Neutrophil (primary cell): ENCODE measurements around the gene RBP7.

Experiments
- H3K27ac ChIP-seq: fragments of 200-600 bp; sonication (generic); 2 replicates; pipeline ENCODE4 v1.5.1; 2016; ENCODE audit warnings: mild to moderate bottlenecking, moderate library complexity
- H3K27me3 ChIP-seq: fragments of 200-600 bp; sonication (generic); 2 replicates; pipeline ENCODE4 v1.6.0; 2016; ENCODE audit warnings: mild to moderate bottlenecking
- H3K36me3 ChIP-seq: fragments of 200-600 bp; sonication (generic); 2 replicates; pipeline ENCODE4 v1.5.1; 2017
- H3K4me1 ChIP-seq, 2 experiments: fragments of 200-600 bp in 1 of 2; sonication (generic) in 1 of 2; 1 replicate in 1 of 2; 2 replicates in 1 of 2; pipeline versions ENCODE4 v1.5.1 to v1.6.1; 2013 to 2016; ENCODE audit warnings: low read depth in 1 of 2, low read length in 1 of 2, mild to moderate bottlenecking in 1 of 2, moderate library complexity in 1 of 2; ENCODE audit not compliant: control insufficient read depth in 1 of 2, insufficient read depth in 1 of 2
- H3K4me3 ChIP-seq, 2 experiments: fragments of 200-600 bp in 1 of 2; sonication (generic) in 1 of 2; 1 replicate in 1 of 2; 2 replicates in 1 of 2; pipeline ENCODE4 v1.5.1; 2013 to 2016; ENCODE audit warnings: low read depth in 1 of 2, low read length in 1 of 2, mild to moderate bottlenecking in 1 of 2, moderate library complexity in 1 of 2
- H3K9me3 ChIP-seq: fragments of 200-600 bp; sonication (generic); 2 replicates; pipeline ENCODE4 v1.5.1; 2016
- CTCF ChIP-seq: fragments of 200-600 bp; sonication (generic); IDR thresholded peaks from 2 replicates; pipeline ENCODE4 v1.5.1; 2016; ENCODE audit warnings: antibody characterized with exemption

Gene RBP7

GRCh38 chr1:10033359-10033845 lies 36.4 kb downstream of the RBP7 start:
- no peaks in the 10 kb centered on the region for H3K27me3 ChIP-seq
- H3K9me3 ChIP-seq, result no peaks in the 10 kb centered on the region
- peak overlapping the region; percentile 91 to 99 for H3K4me3 ChIP-seq
- H3K4me1 ChIP-seq, result peaks cover 41 to 55% of the 10 kb centered on the region in 2 experiments
- no peak for TF ChIP-seq CTCF
- H3K36me3 ChIP-seq, result peaks cover 23% of the 10 kb centered on the region
- peak overlapping the region; percentile 98 for H3K27ac ChIP-seq

GRCh38 chr1:10042746-10043145 lies 45.7 kb downstream of the RBP7 start:
- H3K4me1 ChIP-seq, result peaks cover 3 to 4% of the 10 kb centered on the region in 2 experiments
- peaks cover 36% of the 10 kb centered on the region for H3K36me3 ChIP-seq
- no peak overlapping the region for H3K4me3 ChIP-seq
- no peaks in the 10 kb centered on the region for H3K27me3 ChIP-seq
- no peaks in the 10 kb centered on the region for H3K9me3 ChIP-seq
- no peak overlapping the region for H3K27ac ChIP-seq
- TF ChIP-seq CTCF, result no peak

DNA sequence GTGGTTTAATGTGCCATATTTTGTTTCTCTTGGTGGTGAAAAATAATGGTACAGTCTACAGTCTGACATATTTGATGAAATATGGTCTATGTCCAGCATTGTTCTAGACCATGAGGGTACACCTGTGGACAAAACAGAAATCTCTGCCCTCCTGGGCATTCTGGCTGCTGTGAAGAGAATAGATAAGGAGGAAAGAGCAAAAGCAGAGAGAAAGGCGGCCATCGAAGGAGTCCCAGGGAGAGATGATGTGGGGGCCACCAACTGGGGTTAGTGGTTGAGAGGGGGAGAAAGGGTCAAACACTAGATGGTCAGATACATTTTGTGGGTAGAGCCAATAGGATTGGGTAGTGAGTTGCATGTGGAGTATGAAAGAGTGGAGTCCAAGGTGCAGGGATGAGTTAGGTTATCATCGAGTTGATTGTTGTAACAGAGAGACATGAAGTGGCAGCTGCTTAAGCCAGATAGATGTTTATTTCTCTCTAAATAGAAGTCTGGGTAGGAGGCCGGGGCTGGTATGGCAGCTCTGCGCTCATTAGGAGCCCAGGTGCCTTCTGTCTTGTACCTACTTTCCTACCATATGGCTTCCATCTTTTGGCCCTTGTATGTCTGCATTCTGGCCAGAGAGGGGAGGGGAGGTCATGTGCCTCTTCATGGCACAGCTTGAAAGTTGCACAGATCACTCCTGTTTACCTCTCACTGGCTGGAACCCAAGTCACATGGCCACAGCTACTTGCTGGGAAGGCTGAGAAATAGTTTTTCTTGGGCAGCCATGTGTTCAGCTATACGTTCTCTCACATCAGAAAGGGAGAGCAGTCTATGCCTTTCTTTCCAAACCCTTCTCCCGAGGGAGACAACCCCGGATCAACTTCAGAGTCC lies 48.7 kb downstream of the RBP7 start:
- peak overlapping the region; percentile 44 for H3K27ac ChIP-seq
- no peak overlapping the region for H3K4me3 ChIP-seq
- peaks cover 3 to 4% of the 10 kb centered on the region in 2 experiments for H3K4me1 ChIP-seq
- H3K36me3 ChIP-seq, result peaks cover 27% of the 10 kb centered on the region
- no peaks in the 10 kb centered on the region for H3K9me3 ChIP-seq
- no peaks in the 10 kb centered on the region for H3K27me3 ChIP-seq
- TF ChIP-seq CTCF, result no peak

GRCh38 chr1:10046356-10047085 lies 49.5 kb downstream of the RBP7 start:
- no peaks in the 10 kb centered on the region for H3K9me3 ChIP-seq
- H3K4me3 ChIP-seq, result no peak overlapping the region
- no peak for TF ChIP-seq CTCF
- H3K36me3 ChIP-seq, result peaks cover 33% of the 10 kb centered on the region
- H3K27me3 ChIP-seq, result no peaks in the 10 kb centered on the region
- H3K27ac ChIP-seq, result peak overlapping the region; percentile 44
- peaks cover 3 to 4% of the 10 kb centered on the region in 2 experiments for H3K4me1 ChIP-seq

- Histone ChIP-seq H3K9me3 (no peaks in the 10 kb centered on the region), H3K36me3 (peaks cover 27% of the 10 kb centered on the region), H3K27me3 (no peaks in the 10 kb centered on the region), H3K4me1 (peaks cover 1 to 3% of the 10 kb centered on the region in 2 experiments), H3K4me3 (no peak overlapping the region), H3K27ac (no peak overlapping the region)
- TF ChIP-seq CTCF, result no peak
Measured at GRCh38 chr1:10048601-10049000, 51.6 kb downstream of the RBP7 start.
